ENCODE results near the gene SYCP2L. TPM values are rescaled to one million over a fixed set of nuclear protein-coding genes. Genes with fewer than 3 reads are reported as not detected.
"Not testable (repeated sequence)": the region's sequence is repeated elsewhere in the genome, so short reads cannot be mapped to it uniquely, and the experiment has no call there.

SYCP2L gene
- total RNA-seq, 6 experiments from 2014 or later: 0.20 TPM; not detected in 5

DNA sequence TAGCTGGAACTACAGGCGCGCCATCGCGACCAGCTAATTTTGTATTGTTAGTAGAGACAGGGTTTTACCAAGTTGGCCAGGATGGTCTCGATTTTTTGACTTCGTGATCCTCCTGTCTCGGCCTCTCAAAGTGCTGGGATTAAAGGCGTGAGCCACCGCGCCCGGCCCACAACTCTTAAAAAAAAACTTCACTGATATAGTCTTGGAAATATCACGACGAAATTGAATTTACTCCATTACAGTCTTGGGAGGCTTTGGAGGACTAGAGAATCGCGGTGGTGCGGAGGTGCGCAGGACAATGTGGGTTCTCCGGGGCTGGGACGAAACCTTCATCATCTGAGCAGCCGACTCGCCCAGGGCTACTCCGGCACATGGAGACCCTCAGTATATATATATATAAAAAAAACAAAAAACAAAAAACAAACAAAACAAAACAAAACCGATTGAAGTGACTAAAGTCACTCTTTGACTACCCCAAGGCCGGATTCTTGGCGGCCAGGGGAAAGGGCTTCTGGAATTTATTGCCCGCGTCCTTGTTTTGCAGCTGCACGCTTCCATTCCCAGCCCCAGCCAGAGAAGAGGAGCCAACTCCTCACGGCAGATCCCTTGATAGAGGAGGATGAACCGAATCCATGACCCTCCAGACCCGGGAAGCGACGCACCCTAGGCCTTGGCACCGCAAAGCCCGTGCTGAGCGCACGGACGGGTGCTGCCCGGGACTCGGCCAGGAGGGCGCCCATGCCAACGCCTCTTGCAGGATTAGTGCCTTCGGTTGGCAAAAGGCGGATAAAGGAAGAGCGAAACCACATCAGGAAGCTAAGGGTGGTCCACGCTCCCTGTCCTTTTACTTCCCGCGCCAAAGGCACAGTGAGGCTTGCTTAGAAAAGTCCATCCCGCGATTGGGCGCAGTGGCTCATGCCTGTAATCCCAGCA lies 3.3 kb upstream of the SYCP2L start:
- Histone ChIP-seq H3K4me1 (no peaks in the 10 kb centered on the region), H3K9me3 (no peaks in the 10 kb centered on the region), H3K27me3 (peaks cover 6 to 39% of the 10 kb centered on the region in 2 donors), H3K4me3 (no peak overlapping the region), H3K36me3 (no peaks in the 10 kb centered on the region), H3K27ac (no peak overlapping the region)
- DNase-seq (no peak), ATAC-seq (no peak)
- intact Hi-C loops (cut with DNase I): no loop called here
- TF ChIP-seq CTCF (IDR thresholded peaks at IDR 0.05) (no peak), POLR2A (IDR thresholded peaks at IDR 0.05) (no peak)
- WGBS (ENCODE audit: insufficient coverage, low coverage, low lambda C conversion rate, missing lambda C conversion rate): 13% methylated on average over 48 of the region's 51 CpGs

- H3K4me1 ChIP-seq: no peaks in the 10 kb centered on the region
- ATAC-seq: no peak
- peaks cover 6 to 39% of the 10 kb centered on the region in 2 donors for H3K27me3 ChIP-seq
- no peaks in the 10 kb centered on the region for H3K36me3 ChIP-seq
- TF ChIP-seq CTCF (IDR thresholded peaks at IDR 0.05) (no peak), POLR2A (IDR thresholded peaks at IDR 0.05) (no peak)
- H3K27ac ChIP-seq: no peak overlapping the region
- no peak overlapping the region for H3K4me3 ChIP-seq
- WGBS (ENCODE audit: insufficient coverage, low coverage, low lambda C conversion rate, missing lambda C conversion rate): 12% methylated on average over 16 of the region's 24 CpGs
- intact Hi-C loops (cut with DNase I): no loop called here
- DNase-seq: no peak
- no peaks in the 10 kb centered on the region for H3K9me3 ChIP-seq
These were observed 2.4 kb upstream of the SYCP2L start for GRCh38 chr6:10884245-10884972.

DNA sequence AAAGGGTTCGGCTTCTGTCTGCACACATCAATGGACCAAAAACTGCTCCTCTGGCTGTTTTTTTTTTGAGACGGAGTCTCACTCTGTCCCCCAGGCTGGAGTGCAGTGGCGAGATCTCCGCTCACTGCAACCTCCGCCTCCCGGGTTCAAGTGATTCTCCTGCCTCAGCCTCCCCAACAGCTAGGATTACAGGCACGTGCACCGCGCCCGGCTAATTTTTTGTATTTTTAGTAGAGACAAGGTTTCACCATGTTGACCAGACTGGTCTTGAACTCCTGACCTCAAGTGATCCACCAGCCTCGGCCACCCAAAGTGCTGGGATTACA lies 524 bp upstream of the SYCP2L start:
- intact Hi-C loops (cut with DNase I); DNase-seq; H3K9me3 ChIP-seq; ATAC-seq; H3K4me1 ChIP-seq; H3K27ac ChIP-seq; H3K36me3 ChIP-seq: not testable (repeated sequence)
- peaks cover 6 to 39% of the 10 kb centered on the region in 2 donors for H3K27me3 ChIP-seq
- 7% methylated on average over 6 of the region's 11 CpGs for WGBS (ENCODE audit: insufficient coverage, low coverage, low lambda C conversion rate, missing lambda C conversion rate)
- peak overlapping the region in 1 of 3 donors; percentile 21 for H3K4me3 ChIP-seq

- peaks cover 0 to 14% of the 10 kb centered on the region in 2 donors for H3K27me3 ChIP-seq
These were observed 3.3 kb downstream of the SYCP2L start for GRCh38 chr6:10890151-10890550.

More at GRCh38 chr6:10890151-10890550, 3.3 kb downstream of the SYCP2L start:
- H3K4me3 ChIP-seq: no peak overlapping the region
- H3K4me1 ChIP-seq: no peaks in the 10 kb centered on the region
- no peaks in the 10 kb centered on the region for H3K36me3 ChIP-seq
- intact Hi-C loops (cut with DNase I): no loop called here
- TF ChIP-seq CTCF (IDR thresholded peaks at IDR 0.05): no peak
- TF ChIP-seq POLR2A (IDR thresholded peaks at IDR 0.05): no peak
- no peaks in the 10 kb centered on the region for H3K9me3 ChIP-seq
- DNase-seq (no peak), ATAC-seq (no peak)
- no peak overlapping the region for H3K27ac ChIP-seq
- 100% methylated on average over 1 of the region's 1 CpG for WGBS (ENCODE audit: insufficient coverage, low coverage, low lambda C conversion rate, missing lambda C conversion rate)
